HG03354 (cell line): ENCODE results near the gene EAPP.
"Not testable (repeated sequence)": the region's sequence is repeated elsewhere in the genome, so short reads cannot be mapped to it uniquely, and the experiment has no call there.

Source experiments
- ATAC-seq: cut with Tn5 transposase; IDR thresholded peaks from one replicate; pipeline ENCODE4 v1.9.1; 2021; ENCODE audit warnings: mild to moderate bottlenecking; ENCODE audit not compliant: unreplicated experiment, poor library complexity, severe bottlenecking

EAPP gene

GRCh38 chr14:34496679-34497513 lies 42.6 kb downstream of the EAPP start:
- ATAC-seq, result no peak

- no peak for ATAC-seq
These were observed 43.4 kb downstream of the EAPP start for GRCh38 chr14:34496007-34496678.

GRCh38 chr14:34489324-34489723 lies 50.2 kb downstream of the EAPP start:
- no peak for ATAC-seq

GRCh38 chr14:34488528-34488927 lies 51.0 kb downstream of the EAPP start:
- ATAC-seq, result no peak

GRCh38 chr14:34484726-34485125 lies 54.8 kb downstream of the EAPP start:
- no peak for ATAC-seq

- no peak for ATAC-seq
These were observed 57.0 kb downstream of the EAPP start for GRCh38 chr14:34482463-34482862.

GRCh38 chr14:34479694-34480093 lies 59.8 kb downstream of the EAPP start:
- no peak for ATAC-seq

- no peak for ATAC-seq
These were observed 61.2 kb downstream of the EAPP start for GRCh38 chr14:34478261-34478660.

- ATAC-seq, result not testable (repeated sequence)
These were observed 63.5 kb downstream of the EAPP start for GRCh38 chr14:34476036-34476435.

- ATAC-seq, result no peak
These were observed 64.3 kb downstream of the EAPP start for GRCh38 chr14:34475163-34475562.

- no peak for ATAC-seq
These were observed 65.3 kb downstream of the EAPP start for GRCh38 chr14:34474187-34474679.

GRCh38 chr14:34472706-34473279 lies 66.7 kb downstream of the EAPP start:
- no peak for ATAC-seq

- ATAC-seq, result no peak
These were observed 69.2 kb downstream of the EAPP start for GRCh38 chr14:34470319-34470718.

- ATAC-seq, result no peak
These were observed 72.8 kb downstream of the EAPP start for GRCh38 chr14:34466691-34467090.
